Measurements from ENCODE around the gene HOXB5.

GRCh38 chr17:48591255-48592056 lies 2.1 kb downstream of the HOXB5 start:
- TF ChIP-seq, protein P1, sequence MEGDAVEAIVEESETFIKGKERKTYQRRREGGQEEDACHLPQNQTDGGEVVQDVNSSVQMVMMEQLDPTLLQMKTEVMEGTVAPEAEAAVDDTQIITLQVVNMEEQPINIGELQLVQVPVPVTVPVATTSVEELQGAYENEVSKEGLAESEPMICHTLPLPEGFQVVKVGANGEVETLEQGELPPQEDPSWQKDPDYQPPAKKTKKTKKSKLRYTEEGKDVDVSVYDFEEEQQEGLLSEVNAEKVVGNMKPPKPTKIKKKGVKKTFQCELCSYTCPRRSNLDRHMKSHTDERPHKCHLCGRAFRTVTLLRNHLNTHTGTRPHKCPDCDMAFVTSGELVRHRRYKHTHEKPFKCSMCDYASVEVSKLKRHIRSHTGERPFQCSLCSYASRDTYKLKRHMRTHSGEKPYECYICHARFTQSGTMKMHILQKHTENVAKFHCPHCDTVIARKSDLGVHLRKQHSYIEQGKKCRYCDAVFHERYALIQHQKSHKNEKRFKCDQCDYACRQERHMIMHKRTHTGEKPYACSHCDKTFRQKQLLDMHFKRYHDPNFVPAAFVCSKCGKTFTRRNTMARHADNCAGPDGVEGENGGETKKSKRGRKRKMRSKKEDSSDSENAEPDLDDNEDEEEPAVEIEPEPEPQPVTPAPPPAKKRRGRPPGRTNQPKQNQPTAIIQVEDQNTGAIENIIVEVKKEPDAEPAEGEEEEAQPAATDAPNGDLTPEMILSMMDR (conservative IDR thresholded peaks at IDR 0.05; ENCODE audit: low read depth, low read length): no peak
- TF ChIP-seq EZH2 (IDR thresholded peaks at IDR 0.05; ENCODE audit: low read length, unreplicated experiment) (no peak), EZH2phosphoT487 (IDR thresholded peaks at IDR 0.05; ENCODE audit: borderline replicate concordance, low read length) (no peak)

Measured in PC-3 (cell line).